Body of pancreas (tissue), 4 donors: ENCODE measurements around the gene VEGFB.

Source experiments
- CTCF ChIP-seq, 7 experiments: fragments of 450-650 bp in 4 of 7; fragments of 200-600 bp in 3 of 7; sonication (generic) in 3 of 7; IDR thresholded peaks; one replicate each; pipeline ENCODE4 v1.5.1; 2016 to 2019; ENCODE audit warnings: antibody characterized with exemption in 7 of 7
- POLR2A ChIP-seq, 3 donors: fragments of 450-650 bp; IDR thresholded peaks; one replicate each; pipeline ENCODE4 v1.6.1; 2016; ENCODE audit warnings: antibody characterized with exemption in 3 of 3, mild to moderate bottlenecking in 2 of 3

- TF ChIP-seq CTCF (IDR thresholded peaks at IDR 0.05) (no peak), POLR2A (IDR thresholded peaks at IDR 0.05) (no peak)
These were observed 19.1 kb downstream of the VEGFB start for GRCh38 chr11:64253481-64253880.
